CD4-positive, alpha-beta T cell treated with Interleukin-17A for 1 hour (primary cell): ENCODE results near the gene KCNQ4.

ENCODE experiments used
- DNase-seq: peaks from one replicate; pipeline ENCODE4 v3.0.0-alpha.2; 2020

KCNQ4 gene

GRCh38 chr1:40823345-40823744 is 39.8 kb downstream of the KCNQ4 start:
- DNase-seq: no peak

DNA sequence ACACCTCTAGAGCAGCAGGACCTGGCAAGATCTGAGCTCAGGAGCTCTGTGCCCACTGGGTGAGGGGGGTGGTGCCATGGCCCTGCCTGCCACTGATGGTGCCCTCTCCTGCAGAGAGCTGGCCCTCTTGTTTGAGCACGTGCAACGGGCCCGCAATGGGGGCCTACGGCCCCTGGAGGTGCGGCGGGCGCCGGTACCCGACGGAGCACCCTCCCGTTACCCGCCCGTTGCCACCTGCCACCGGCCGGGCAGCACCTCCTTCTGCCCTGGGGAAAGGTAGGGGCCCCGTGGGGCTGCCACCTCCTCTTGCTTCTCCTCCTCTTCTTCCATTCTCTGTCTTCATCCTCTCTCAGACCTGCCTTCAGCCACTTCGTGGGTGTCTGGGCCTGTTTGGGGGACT is 40.4 kb downstream of the KCNQ4 start:
- no peak for DNase-seq

DNA sequence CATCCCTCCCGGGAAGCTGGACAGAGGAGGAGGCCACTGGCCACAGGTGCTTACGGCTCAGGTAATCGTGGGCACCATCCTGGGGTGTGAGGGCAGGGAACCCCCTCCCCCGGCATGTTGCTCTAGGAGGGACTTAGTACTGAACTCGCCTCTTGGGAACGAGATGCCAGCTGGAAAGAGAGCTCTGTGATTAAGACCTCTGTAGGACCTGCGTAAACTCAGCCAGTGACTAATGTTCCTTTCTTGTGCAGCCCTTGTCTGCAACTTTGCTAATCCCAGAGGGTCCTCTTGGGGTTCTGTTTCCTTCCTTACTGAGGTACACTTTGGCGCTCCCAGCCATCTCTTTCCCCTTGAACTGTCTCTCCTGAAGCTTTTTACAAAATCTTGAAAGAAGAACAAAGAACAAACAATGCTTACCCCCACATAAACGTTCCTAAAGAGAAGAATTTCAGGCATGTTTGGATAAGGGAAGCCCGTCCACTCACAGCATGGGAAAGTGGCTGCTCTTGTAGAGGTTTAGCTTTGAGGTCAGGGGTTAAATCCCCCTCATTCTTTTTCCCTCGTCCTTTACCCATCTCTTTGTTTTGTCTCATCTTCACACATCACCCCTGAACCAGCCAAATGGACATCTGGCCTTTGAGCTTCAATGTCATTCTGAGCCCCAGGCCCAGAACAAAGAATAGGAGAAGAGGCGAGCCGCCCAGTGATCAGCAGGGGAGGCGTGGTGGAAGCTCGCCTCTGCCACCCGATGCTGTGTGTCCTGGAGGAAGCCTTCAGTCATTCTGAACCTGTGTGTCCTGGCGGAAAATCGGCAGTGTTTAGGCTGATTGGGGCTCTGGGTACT is 41.2 kb downstream of the KCNQ4 start:
- DNase-seq: no peak

DNA sequence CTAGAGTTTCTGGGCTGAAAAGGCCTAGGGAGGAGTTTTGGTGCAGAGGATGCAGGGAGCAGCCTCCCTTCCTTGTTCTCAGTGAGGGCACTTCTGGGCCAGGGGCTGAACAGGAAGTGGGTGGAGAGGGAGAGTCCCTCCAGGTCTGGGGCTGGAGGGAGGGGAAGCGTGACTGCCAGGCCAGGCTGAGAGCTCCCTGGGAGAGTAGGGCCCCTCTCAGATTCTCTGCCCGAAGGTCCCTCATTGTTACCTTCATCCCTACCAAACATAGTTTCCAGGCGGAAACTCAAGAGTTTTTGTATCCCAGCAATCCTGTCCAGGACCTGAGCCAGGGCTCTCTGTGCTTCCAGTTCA is 41.8 kb downstream of the KCNQ4 start:
- DNase-seq: no peak

- no peak for DNase-seq
Measured at GRCh38 chr1:40825996-40826395, 42.4 kb downstream of the KCNQ4 start.

- no peak for DNase-seq
Measured at GRCh38 chr1:40829631-40830245, 46.2 kb downstream of the KCNQ4 start.

- DNase-seq: no peak
Measured at GRCh38 chr1:40830419-40830943, 46.9 kb downstream of the KCNQ4 start.

DNA sequence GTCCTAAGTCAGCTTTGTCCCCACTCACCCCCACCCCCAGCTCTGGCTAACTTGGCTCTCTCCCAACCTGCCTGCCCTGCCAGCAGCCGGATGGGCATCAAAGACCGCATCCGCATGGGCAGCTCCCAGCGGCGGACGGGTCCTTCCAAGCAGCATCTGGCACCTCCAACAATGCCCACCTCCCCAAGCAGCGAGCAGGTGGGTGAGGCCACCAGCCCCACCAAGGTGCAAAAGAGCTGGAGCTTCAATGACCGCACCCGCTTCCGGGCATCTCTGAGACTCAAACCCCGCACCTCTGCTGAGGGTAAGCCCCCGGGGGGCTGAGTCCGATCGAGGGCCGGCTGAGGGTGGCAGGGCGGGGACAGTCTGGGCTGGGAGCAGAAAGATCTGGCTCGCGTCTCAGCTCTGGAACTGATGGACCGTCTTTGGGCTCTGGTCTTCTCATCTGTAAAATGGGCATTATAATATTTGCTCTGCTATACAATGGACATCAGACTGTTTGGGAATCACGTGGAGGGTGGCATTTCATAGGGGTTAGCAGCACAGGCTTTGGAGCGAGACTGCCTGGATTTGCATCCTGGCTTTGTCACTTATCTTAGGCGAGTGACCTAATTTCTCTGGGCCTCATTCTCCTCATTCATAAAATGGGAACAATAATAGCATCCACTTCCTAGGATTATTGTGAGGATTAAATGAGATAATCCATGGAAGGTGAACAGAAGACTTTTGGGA is 47.6 kb downstream of the KCNQ4 start:
- no peak for DNase-seq

GRCh38 chr1:40833979-40834378 is 50.4 kb downstream of the KCNQ4 start:
- no peak for DNase-seq

GRCh38 chr1:40834968-40835545 is 51.5 kb downstream of the KCNQ4 start:
- DNase-seq: no peak

- no peak for DNase-seq
Measured at GRCh38 chr1:40836283-40836682, 52.7 kb downstream of the KCNQ4 start.

DNA sequence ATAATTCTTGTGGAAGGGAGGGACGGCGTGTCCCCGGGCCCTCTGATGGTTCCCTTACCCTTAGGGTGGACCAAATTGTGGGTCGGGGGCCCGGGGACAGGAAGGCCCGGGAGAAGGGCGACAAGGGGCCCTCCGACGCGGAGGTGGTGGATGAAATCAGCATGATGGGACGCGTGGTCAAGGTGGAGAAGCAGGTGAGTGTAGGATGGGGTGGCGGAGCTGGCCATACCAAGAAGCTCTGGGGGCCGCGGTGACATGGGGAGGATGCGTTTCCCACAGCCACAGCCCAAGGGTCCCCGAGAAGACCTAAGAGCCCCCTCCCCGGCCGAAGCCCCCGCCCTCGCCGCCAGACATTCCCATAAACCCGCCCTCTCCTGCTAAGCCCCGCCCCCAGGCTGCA is 54.0 kb downstream of the KCNQ4 start:
- DNase-seq: no peak

GRCh38 chr1:40838045-40838979 is 54.7 kb downstream of the KCNQ4 start:
- no peak for DNase-seq

GRCh38 chr1:40838980-40839942 is 55.7 kb downstream of the KCNQ4 start:
- DNase-seq: no peak

GRCh38 chr1:40839943-40840335 is 56.4 kb downstream of the KCNQ4 start:
- DNase-seq: no peak

DNA sequence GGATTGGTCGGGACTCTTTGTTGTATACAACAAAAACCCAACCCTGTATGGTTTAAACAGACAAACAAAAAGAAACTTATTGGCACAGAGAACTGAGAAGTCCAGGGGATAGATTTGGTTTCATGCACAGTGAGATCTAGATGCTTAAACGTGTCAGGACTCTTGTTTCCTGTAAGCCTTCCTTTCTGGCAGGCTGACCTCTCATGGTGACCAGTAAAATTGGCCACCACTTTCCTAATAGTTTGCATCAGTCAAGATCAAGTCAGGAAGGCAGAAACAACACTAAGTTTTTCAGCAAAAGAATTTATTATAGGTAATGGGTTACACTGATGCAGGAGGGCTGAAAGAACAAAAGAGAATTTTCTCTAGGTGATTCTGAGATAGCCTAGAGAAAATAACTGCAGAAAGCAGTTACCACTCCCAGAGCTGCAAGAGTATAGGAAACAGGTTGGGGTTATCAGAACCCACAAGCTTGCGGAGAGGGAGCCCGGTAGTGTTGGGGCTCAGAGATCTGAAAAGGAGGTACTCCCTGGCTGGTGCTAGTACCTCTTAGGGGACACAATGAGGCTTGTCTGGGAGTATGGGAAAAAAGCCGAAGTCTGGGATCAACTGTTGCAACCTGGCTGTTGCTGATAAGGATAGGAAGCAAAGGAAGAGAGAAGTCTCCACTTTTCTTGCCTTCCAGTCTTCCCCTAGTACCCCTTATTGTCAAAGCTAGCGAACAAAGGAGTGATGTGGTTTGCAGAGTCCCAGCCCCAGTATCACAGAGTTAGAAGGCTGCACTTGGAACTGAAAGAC is 57.1 kb downstream of the KCNQ4 start:
- no peak for DNase-seq

- DNase-seq: no peak
Measured at GRCh38 chr1:40841602-40842001, 58.0 kb downstream of the KCNQ4 start.

GRCh38 chr1:40842207-40842606 is 58.6 kb downstream of the KCNQ4 start:
- no peak for DNase-seq

DNA sequence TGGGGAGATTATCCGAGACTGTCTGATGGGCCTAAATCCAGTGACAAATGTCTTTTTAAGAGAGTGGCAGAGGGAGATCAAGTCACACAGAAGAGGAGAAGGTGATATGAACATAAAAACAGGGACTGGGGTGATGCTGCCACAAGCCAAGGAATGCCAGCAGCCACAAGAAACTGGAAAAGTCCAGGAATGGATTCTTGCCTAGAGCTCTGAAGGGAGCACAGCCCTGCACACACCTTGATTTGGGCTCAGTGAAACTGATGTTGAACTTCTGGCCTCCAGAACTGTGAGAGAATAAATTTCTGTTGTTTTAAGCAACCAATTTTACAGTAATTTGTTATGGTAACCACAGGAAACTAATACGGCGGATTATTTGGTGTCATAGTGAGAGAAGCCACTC is 59.1 kb downstream of the KCNQ4 start:
- DNase-seq: no peak

DNA sequence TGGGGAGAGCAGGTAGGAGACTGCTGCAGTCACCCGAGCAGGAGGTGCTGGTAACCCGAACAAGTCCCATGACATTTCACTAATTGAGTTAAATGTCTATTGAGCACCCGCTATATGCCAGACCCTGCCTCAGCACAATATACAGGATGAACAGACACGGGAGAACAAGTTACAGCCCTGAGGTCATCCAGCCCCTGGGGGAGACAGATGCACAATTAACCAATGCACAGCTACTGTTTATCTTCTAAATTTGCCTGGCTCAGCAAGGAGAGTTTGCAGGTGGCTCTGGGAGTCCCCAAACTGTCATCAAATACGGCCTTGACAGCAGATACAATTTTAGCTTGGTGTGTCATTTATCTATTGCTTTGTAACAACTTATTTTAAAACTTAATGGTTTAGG is 60.5 kb downstream of the KCNQ4 start:
- no peak for DNase-seq
